Measurements from ENCODE around the gene RAMP3.

GRCh38 chr7:45199506-45199905 lies 41.9 kb downstream of the RAMP3 start:
- TF ChIP-seq CTCF (IDR thresholded peaks at IDR 0.05): no peak
- no peak for TF ChIP-seq EP300 (IDR thresholded peaks at IDR 0.05)

Data from tibial nerve (tissue), 4 donors.